HG02884 (cell line): ENCODE results near the gene NOS3.

ENCODE experiments used
- ATAC-seq: cut with Tn5 transposase; IDR thresholded peaks from one replicate; pipeline ENCODE4 v1.9.1; 2021; ENCODE audit warnings: mild to moderate bottlenecking, moderate library complexity; ENCODE audit not compliant: unreplicated experiment

NOS3 gene

GRCh38 chr7:150963707-150964559 is 26.9 kb upstream of the NOS3 start:
- no peak for ATAC-seq

DNA sequence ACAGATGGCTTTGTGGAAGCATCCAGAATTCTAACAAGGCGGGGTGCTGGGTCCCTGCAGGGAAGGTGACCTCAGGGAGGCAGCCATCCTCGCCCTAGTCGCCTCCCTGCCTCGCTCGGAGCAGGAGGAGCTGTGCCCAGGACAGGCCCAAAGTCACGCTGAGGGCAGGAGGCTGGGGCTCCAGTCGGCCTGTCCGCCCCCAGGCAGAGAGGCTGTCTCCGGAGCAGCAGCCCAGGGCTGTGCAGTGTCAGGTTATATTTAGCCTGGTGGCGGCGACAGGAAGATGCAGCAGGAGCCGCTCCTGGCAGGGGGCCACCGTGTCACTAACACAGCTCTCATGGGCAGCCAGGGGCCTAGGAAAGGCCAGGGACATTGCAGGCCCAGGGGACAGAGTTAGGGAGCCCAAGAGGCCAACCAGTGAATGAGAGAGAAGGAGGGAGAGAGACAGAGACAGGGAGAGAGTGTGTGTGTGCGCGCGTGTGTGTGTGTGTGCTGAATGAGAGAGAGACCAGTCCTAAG is 26.2 kb upstream of the NOS3 start:
- ATAC-seq: no peak

GRCh38 chr7:150965273-150965830 is 25.5 kb upstream of the NOS3 start:
- ATAC-seq: no peak

GRCh38 chr7:150966002-150966401 is 24.8 kb upstream of the NOS3 start:
- ATAC-seq: no peak

DNA sequence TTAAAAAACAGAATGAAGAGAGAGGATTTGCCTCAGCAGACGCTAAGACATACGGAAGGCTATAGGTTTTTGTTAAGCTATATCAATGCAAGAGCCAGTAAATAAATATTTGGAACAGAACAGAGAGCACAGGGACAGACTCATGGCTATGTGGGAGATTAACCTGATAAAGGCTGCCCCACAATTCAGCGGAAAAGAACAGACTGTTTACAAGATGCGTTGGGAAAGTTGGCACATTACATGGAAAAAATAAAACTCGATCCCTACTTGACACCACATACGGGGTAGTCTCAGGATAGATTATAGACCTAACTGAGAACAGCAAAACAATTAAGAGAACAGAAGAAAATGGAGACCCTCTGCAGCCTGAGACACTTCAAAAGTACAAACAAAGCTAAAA is 23.5 kb upstream of the NOS3 start:
- ATAC-seq: no peak

- no peak for ATAC-seq
Observed at GRCh38 chr7:150968056-150968733, 22.6 kb upstream of the NOS3 start.

- ATAC-seq: no peak
Observed at GRCh38 chr7:150968734-150969372, 22.0 kb upstream of the NOS3 start.

DNA sequence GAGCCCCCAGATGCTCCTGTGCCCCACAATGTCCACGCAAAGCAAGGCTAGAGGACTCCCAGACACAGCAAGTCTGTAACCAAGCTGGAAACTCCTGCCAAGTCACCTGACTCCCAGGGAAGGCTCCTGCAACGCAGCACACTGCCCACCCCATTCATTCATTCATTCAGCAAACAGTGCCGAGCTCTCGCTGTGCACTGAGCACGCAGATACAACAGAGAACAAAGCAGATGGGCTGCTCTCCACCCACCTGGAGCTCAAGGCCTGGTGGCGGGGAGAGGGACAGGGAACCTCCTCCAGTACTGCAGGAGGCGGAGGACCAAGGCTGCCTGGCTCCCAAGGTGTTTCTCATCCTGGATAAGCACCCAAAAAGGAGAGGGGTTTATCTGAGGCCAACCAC is 21.3 kb upstream of the NOS3 start:
- no peak for ATAC-seq

DNA sequence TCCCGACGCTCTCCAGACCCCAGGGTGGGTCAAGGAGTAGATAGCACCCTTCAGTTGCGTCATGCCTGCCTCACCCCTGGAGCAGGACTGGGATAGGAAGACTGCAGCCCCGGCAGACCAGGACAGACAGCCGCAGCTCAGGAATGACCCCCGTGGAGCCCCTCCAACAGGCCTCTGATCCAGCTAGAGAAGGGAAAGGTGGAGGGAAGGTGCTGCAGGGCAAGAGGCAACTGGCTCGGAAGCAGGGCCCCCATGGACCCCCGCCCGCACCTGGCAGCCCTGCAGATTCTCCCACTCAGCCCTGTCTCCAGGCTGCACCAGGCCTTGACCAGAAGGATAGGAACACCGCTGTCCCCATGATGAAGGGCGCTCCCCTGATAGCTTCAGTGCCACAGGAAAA is 20.4 kb upstream of the NOS3 start:
- ATAC-seq: no peak

DNA sequence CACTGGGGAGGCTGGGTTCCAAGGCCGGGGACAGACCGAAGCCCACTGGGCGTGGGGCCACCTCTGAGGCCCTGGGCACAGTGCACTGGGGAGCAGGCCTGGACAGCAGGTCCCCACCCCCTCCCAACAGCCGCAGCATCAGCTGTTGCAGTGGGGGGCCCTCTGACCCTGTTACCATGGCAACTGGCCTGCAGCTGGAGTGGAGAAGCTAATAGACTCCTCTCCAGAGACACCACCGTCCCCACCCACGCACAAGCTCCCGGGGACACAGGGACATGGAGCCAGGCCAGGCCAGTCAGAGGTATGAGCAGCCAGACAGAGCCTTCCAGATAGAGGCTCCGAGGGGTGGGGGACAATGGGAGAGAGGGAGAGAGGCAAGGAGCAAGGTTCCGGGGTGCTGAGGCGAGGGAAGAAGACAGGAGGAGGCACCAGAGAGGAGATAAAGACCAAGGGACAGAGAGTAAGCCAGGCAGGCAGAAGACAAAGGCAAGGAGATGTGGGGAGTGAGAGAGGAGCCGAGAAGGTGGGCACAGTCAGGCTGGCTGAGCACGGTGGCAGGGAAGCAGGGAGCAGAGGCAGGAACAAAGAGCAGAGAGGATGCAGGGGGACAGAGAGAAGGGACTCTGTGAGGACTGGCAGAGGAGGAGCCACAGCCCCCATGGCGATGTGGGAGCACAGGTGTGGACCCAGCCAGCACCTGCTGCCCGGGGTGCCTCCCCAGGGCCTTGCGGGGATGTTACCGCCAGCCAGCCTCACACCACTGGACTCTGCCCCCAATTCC is 19.4 kb upstream of the NOS3 start:
- no peak for ATAC-seq

GRCh38 chr7:150972023-150972468 is 18.8 kb upstream of the NOS3 start:
- no peak for ATAC-seq

DNA sequence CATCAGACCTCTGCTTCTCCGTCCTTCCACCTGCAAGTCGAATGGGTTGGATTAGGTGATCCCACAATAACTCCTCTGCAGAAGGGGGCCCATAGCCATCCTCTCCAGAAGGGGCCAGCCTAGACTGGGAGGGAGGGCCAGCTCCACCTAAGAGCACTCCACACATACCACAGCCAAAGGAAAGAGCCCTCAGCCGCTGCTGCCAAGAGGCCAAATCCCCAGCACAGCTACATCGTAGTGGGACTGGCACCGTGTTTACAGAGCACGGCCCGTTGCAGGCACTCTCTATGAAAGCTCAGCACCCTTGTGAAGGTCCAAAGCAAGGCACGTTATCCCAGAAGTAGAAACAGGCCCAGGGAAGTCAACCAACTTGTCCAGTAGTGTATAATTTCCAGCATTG is 18.1 kb upstream of the NOS3 start:
- no peak for ATAC-seq

- ATAC-seq: no peak
Observed at GRCh38 chr7:150973571-150974451, 17.0 kb upstream of the NOS3 start.

GRCh38 chr7:150974468-150975391 is 16.1 kb upstream of the NOS3 start:
- no peak for ATAC-seq

DNA sequence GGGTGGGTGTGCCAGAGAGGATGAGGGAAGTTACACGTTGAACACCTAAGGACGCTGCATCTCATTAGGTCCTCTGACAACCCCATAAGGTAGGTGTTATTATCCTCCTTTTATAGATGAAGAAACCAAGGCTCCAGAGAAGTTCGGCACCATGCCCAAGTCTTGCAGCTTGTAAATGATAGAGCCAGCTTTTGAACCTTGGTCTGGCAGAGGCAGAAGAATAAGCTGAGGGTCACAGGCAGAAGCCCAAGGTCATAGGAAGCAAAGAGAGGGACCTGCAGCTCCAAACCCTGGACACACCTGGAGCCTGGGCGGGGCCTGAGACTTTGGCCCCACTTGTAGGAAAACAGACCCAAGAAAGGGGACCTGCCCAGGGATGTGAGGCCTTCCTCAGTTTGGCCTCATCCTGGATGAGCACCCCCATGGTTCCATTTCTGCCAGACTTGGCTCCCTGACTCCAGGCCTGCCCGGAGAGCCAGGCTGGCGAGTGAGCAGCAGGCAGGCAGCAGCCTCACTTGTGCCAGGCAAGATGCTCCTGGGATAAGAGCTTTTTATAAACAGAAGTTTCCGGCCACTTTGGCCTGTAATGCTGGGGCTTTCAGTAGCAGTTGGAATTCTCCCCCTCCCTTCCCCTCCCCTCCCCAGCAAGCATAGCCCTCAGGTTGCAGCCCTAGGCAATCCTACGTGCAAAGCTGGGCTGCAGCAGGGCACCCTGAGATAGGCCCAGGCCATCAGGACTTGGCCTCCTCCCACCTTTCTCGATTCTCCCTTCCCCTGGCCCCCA is 15.1 kb upstream of the NOS3 start:
- ATAC-seq: no peak

- ATAC-seq: no peak
Observed at GRCh38 chr7:150976529-150977381, 14.1 kb upstream of the NOS3 start.
